Measurements from ENCODE around the gene DAGLA. TPM values are rescaled to one million over a fixed set of nuclear protein-coding genes. Genes with fewer than 3 reads are reported as not detected.

Gene DAGLA
- total RNA-seq, 1 experiment from 2014 or later = 3.1 TPM

- TF ChIP-seq NR1H2 (CRISPR knock-in tag; IDR thresholded peaks at IDR 0.05) (no peak), ATF6 (CRISPR knock-in tag; IDR thresholded peaks at IDR 0.05) (no peak), SOX15 (CRISPR knock-in tag; IDR thresholded peaks at IDR 0.05) (no peak)
Observed at GRCh38 chr11:61769946-61770683, 89.9 kb downstream of the DAGLA start (continued).

- ATAC-seq = peak; percentile 38
- Mint-ChIP-seq H3K36me3 (no peaks in the 10 kb centered on the region), H3K4me1 (peaks cover 10% of the 10 kb centered on the region), H3K27ac (no peak overlapping the region), H3K4me3 (no peak overlapping the region), H3K27me3 (ENCODE audit: low read depth) (no peaks in the 10 kb centered on the region), H3K9me3 (no peaks in the 10 kb centered on the region)
- ChIA-PET CTCF (interaction anchor here (1.2 to 10.0 kb wide), 3 partner anchors 17 to 38 kb away, joined by 5 to 106 read pairs (median 7); no protein-coding TSS in a partner anchor), POLR2A (no interaction called here)
- no peak for DNase-seq (ENCODE audit: low spot score)
- TF ChIP-seq ZNF219 (CRISPR knock-in tag; IDR thresholded peaks at IDR 0.05; ENCODE audit: borderline replicate concordance) (no peak), FOXP4 (CRISPR knock-in tag; IDR thresholded peaks at IDR 0.05) (no peak), RORB (CRISPR knock-in tag; IDR thresholded peaks at IDR 0.05) (no peak), ERG (CRISPR knock-in tag; IDR thresholded peaks at IDR 0.05) (no peak), ZNF263 (CRISPR knock-in tag; IDR thresholded peaks at IDR 0.05; ENCODE audit: low read depth) (no peak), NR3C1 (CRISPR knock-in tag; conservative IDR thresholded peaks at IDR 0.05; ENCODE audit: low read depth) (no peak), TCF7 (CRISPR knock-in tag; IDR thresholded peaks at IDR 0.05; ENCODE audit: low read depth) (no peak), ARID4B (CRISPR knock-in tag; IDR thresholded peaks at IDR 0.05; ENCODE audit: borderline replicate concordance) (no peak), AFF4 (CRISPR knock-in tag; IDR thresholded peaks at IDR 0.05; ENCODE audit: borderline replicate concordance) (no peak), FOXP1 (CRISPR knock-in tag; IDR thresholded peaks at IDR 0.05; ENCODE audit: borderline replicate concordance) (no peak), GRHL2 (CRISPR knock-in tag; IDR thresholded peaks at IDR 0.05; ENCODE audit: insufficient replicate concordance, severe bottlenecking) (no peak), CBFB (CRISPR knock-in tag; IDR thresholded peaks at IDR 0.05; ENCODE audit: low read depth) (no peak)
Observed at GRCh38 chr11:61771195-61771894, 91.2 kb downstream of the DAGLA start.

Data from WTC11 (cell line).